HS-5 (cell line): Measurements from ENCODE around the gene LRP5.

ENCODE experiments used
- DNase-seq: peaks from one replicate; pipeline ENCODE4 v3.0.0-alpha.2; 2012; ENCODE audit warnings: low read depth

LRP5 gene

GRCh38 chr11:68309621-68310185 lies 2.7 kb upstream of the LRP5 start:
- no peak for DNase-seq

- DNase-seq = no peak
Measured at GRCh38 chr11:68311160-68312116, 953 bp upstream of the LRP5 start.

GRCh38 chr11:68312780-68313573 lies 586 bp downstream of the LRP5 start:
- no peak for DNase-seq

GRCh38 chr11:68313574-68314202 lies 1.3 kb downstream of the LRP5 start:
- no peak for DNase-seq

- DNase-seq = no peak
Measured at GRCh38 chr11:68314203-68315170, 2.1 kb downstream of the LRP5 start.

- DNase-seq = no peak
Measured at GRCh38 chr11:68315171-68315920, 3.0 kb downstream of the LRP5 start.

- no peak for DNase-seq
Measured at GRCh38 chr11:68317147-68317785, 4.9 kb downstream of the LRP5 start.

- DNase-seq = no peak
Measured at GRCh38 chr11:68321293-68322051, 9.1 kb downstream of the LRP5 start.

- DNase-seq = no peak
Measured at GRCh38 chr11:68322052-68322430, 9.7 kb downstream of the LRP5 start.

- no peak for DNase-seq
Measured at GRCh38 chr11:68324241-68324640, 11.8 kb downstream of the LRP5 start.

- no peak for DNase-seq
Measured at GRCh38 chr11:68324695-68325094, 12.3 kb downstream of the LRP5 start.

- no peak for DNase-seq
Measured at GRCh38 chr11:68325183-68325906, 13.0 kb downstream of the LRP5 start.

- no peak for DNase-seq
Measured at GRCh38 chr11:68325907-68326220, 13.5 kb downstream of the LRP5 start.

- DNase-seq = no peak
Measured at GRCh38 chr11:68326334-68327215, 14.2 kb downstream of the LRP5 start.

GRCh38 chr11:68327586-68328370 lies 15.4 kb downstream of the LRP5 start:
- no peak for DNase-seq

GRCh38 chr11:68328374-68329091 lies 16.1 kb downstream of the LRP5 start:
- DNase-seq = no peak
